ENCODE data around the gene SLC6A19. TPM values are rescaled to one million over a fixed set of nuclear protein-coding genes. Genes with fewer than 3 reads are reported as not detected.
"Not testable (repeated sequence)": the region's sequence is repeated elsewhere in the genome, so short reads cannot be mapped to it uniquely, and the experiment has no call there.

SLC6A19 gene
- not detected in 2 replicates for polyA plus RNA-seq (2014; cell fraction: cytosol; rRNA removed)
- not detected in 2 replicates for polyA plus RNA-seq (2014; cell fraction: nucleus; rRNA removed)

- DNase-seq (ENCODE audit: low spot score) = no peak
Measured at GRCh38 chr5:1201327-1202025, at the start of gene SLC6A19. Gene SLC6A19 (plus strand): TSS chr5:1201595. CDS start chr5:1201651, 56 bp downstream.

GRCh38 chr5:1152156-1152555 is 49.2 kb upstream of the SLC6A19 start:
- no peak for DNase-seq (ENCODE audit: low spot score)

- DNase-seq (ENCODE audit: low spot score) = no peak
Measured at GRCh38 chr5:1152771-1153282, 48.6 kb upstream of the SLC6A19 start.

GRCh38 chr5:1153428-1153827 is 48.0 kb upstream of the SLC6A19 start:
- no peak for DNase-seq (ENCODE audit: low spot score)

- DNase-seq (ENCODE audit: low spot score) = no peak
Measured at GRCh38 chr5:1155191-1156032, 46.0 kb upstream of the SLC6A19 start.

- no peak for DNase-seq (ENCODE audit: low spot score)
Measured at GRCh38 chr5:1156033-1156753, 45.2 kb upstream of the SLC6A19 start.

DNA sequence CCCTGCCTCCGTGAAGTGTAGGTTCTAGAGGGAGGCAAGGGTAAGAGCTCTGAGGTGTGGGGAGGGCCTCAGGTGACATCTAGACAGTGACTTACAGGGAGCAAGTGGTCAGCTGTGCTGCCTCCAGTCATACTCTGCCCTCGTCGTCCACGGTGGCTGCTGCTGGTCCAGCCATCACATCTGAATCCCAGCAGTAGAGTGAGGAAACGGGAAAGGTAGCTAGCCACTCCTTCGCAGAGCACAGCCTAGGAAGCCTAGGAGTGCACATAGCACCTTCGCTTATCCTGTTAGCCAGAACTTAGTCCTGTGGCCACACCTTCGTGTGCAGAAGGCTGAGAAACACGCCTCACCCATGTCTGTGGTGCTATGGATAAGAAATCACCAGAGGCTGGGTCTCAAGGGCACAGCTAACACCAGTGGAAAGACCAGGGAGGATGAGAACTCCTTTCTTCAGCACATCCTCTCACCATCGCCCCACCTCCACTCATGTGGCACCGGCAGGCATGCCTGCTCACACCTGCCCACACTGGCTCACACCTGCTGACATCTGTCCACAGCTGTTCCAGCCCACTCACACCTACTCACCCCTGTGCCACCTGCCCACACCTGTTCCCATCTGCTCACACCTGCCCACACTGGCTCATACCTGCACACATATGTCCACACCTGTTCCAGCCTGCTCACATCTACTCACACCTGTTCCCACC is 44.5 kb upstream of the SLC6A19 start:
- DNase-seq (ENCODE audit: low spot score) = no peak

- not testable (repeated sequence) for DNase-seq (ENCODE audit: low spot score)
Measured at GRCh38 chr5:1157461-1157986, 43.9 kb upstream of the SLC6A19 start.

DNA sequence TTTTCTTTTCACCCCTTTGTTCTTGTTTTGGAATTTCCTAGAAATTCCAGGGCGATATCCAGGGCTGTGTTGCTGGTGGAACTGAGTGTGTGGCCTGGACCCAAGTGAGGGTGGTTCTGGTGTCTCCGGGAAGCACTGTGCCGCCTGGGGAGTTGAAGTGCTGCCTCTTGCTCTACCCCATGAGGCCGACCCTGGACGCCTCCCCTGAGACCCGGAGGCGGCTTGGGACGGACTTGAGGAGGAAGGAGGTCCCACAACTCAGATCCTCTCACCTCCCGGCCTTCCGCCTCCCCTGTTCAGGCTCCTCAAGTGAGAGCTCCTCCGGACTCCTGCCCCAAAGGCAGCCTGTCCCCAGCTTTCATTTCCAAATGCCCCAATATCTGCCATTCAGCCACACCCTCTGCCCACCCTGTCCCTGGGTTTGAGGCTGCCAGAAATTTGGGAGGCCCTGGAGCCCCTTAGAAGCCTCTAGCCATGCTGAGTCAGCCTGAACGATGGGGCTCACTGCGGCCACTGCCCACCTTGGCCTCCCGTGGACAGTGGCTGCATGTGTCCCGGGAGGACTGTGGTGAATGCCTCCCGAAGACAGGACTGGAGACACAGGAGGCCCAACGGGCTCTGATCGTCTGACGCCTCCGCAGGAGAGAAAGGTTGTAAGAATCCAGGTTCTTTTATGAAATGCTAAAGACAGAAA is 42.6 kb upstream of the SLC6A19 start:
- no peak for DNase-seq (ENCODE audit: low spot score)

GRCh38 chr5:1159341-1159675 is 42.1 kb upstream of the SLC6A19 start:
- no peak for DNase-seq (ENCODE audit: low spot score)

DNA sequence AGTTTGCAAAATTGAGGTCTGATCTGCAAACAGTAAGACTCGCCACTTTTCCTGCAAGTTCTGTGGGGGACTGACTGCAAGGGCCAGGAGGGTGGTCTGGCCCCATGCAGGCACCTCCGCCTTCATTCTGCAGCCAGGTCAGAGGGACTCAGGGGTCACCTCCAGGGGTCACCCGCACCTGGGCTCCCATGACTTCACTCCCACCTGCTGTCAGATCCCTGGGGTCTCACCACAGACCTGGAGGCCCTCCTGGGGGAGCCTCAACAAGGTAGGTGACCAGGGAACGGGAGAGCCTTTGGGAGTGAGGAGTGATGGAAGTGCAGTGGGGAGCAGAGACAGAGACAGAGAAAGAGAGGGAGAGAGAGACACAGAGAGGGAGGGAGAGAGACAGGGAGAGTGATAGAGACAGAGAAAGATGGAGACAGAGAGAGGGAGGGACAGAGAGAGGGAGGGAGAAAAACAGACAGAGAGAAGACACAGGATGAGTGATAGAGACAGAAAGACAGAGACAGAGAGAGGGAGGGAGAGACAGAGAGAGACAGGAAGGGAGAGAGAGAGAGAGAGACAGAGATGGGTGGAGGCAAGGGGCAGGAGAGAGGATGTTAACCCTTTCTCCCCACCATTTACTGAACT is 41.5 kb upstream of the SLC6A19 start:
- DNase-seq (ENCODE audit: low spot score) = no peak

DNA sequence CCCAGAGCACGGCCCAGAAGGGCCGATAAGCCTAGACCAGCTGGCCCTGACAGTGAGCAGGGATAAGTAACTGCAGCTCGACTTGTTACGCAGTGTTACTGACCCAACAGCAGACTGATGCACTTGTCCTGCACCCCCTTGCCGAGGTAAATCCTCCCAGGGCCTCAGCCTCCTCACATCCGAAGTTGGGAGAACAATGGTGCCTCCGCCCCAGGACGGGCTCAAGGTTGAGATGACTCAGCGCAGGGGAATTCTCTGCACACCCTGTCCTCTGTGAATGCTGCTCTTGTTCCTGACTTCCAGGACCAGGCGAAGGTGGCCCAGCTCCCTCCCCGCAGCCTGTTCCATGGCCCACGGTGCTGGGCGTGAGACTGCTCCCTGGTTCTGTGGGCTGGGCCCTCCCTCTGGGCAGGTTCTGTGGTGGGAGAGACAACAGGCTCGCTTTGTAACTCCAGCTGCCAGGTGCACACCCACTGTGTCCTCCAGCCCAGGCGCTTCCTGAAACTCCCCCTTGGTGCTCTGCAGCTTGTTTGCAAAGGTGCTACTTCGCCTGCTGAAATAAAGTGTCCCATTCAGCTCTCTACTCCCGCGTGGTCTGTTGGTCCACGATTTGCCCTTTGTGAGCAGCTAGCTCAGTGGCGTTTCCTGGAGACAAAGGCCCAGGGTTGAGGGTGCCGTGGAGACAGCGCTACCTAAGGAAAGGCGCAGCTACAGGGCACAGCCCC is 40.1 kb upstream of the SLC6A19 start:
- DNase-seq (ENCODE audit: low spot score) = no peak

GRCh38 chr5:1161833-1162229 is 39.6 kb upstream of the SLC6A19 start:
- no peak for DNase-seq (ENCODE audit: low spot score)

- DNase-seq (ENCODE audit: low spot score) = no peak
Measured at GRCh38 chr5:1162276-1162675, 39.1 kb upstream of the SLC6A19 start.

DNA sequence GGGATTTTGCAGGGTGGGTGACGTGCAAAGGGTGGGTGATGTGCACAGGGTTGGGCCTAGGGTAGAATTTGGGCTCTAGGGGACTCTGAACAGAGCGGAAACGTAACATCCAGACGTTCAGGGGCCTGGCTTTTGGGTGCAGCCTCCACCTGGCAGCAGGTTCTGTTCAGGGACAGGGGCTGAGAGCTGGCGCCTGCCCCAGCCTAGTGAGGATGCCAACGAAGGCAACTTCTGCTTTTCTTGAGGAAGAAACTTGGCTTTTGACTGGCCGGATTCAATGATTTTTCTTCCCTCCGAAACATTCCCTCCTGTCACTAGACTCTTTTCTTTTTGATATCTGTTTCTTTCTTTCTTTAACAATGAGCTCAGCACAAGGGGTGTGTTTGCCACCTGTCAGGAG is 38.6 kb upstream of the SLC6A19 start:
- DNase-seq (ENCODE audit: low spot score) = no peak

DNA sequence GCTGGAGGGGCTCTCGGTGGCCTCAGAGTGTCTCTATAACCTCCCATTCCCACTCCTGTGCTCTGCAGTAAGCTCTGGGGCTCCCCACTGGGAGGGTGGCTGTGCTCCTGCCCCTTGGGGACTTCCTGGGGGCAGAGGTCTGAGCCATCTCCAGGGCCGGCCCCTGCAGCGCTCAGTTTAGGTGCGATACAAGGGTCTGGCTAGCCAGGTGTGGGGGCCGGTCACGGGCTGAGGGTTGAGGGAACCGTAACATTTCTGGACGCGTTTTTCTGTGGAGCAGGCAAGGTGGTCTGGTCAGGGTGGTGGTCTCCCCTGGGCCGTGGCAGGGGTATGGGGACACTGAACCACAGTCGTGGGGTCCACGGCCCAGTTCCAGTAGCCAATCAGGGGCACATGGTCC is 38.0 kb upstream of the SLC6A19 start:
- DNase-seq (ENCODE audit: low spot score) = no peak

GRCh38 chr5:1163879-1164278 is 37.5 kb upstream of the SLC6A19 start:
- DNase-seq (ENCODE audit: low spot score) = no peak

DNA sequence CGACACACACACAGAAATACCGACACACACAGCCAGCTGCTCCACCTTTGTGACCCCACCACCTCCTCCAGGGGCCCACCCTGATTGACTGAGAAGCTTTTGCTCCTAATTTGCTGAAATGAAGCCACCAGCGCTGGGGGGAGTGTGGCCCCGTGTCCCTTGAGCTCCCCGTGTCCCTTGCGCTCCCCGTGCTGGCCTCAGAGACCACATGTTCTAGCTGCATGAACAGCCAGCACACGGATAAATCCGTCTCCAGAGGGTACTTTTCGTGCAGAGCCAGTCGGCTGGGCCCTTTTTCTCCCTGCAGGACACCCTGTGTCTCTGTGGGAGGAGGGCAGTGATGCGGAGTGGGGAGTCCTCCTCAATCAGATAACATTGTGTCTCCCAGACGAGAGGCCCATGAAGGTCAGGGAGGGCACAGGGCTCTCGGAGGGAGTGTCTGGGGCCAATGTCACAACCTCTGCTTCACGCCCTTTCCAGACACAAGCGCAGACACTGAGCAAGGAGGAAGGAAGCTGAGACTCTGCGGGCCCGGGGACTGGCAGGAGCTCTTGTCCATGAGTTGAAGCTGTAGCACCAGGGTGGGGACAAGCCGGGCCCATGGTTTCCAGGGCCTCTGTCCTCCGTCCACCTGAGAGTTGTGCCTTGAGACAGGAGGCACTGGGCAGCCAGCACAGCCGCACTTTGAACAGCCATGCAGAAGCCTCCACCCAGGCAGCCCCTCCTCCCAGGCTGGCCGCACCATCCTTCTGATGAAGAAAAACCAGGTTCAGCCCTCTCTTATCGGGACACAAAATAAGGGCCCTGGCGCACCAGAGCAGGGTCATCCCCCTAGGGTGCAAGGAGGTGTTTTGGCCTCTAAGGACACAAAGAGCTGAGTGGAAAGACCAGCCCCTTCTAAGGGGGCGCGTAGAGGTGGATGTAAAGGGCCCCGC is 36.4 kb upstream of the SLC6A19 start:
- DNase-seq (ENCODE audit: low spot score) = no peak
